Fibroblast of skin of right quadriceps (primary cell): ENCODE measurements around the gene HDAC4.
"Not testable (repeated sequence)": the region's sequence is repeated elsewhere in the genome, so short reads cannot be mapped to it uniquely, and the experiment has no call there.

Experiments
- DNase-seq: peaks from one replicate; pipeline ENCODE4 v3.0.0-alpha.2; 2013

The HDAC4 gene

DNA sequence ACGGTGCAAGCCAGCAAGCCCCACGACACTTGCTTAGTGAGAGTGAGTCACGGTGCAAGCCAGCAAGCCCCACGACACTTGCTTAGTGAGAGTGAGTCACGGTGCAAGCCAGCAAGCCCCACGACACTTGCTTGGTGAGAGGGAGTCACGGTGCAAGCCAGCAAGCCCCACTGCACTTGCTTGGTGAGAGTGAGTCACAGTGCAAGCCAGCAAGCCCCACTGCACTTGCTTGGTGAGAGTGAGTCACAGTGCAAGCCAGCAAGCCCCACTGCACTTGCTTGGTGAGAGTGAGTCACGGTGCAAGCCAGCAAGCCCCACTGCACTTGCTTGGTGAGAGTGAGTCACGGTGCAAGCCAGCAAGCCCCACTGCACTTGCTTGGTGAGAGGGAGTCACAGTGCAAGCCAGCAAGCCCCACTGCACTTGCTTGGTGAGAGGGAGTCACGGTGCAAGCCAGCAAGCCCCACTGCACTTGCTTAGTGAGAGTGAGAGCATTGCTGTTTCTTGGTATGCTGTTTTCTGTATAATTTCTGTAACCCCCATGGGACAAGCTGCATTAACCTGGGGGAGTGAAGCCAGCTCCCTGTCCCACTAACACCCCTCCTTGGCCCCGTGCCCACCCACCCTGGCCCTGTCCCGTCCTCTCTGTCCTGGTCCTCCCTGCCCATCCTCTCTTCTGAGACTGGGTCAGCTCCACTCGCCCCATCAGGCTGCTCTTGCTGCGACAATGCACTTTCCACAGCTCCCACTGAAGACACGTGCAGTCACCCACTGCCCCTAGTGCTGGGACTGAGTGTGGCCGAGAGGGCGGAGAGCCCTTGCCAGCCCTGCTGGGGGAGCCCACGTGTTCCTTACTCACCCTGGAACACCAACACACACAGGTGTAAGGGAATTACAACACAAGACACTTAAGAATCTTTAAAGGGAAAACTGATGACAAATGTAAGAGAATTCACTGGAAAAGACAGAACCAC lies 331.2 kb downstream of the HDAC4 start:
- not testable (repeated sequence) for DNase-seq

- no peak for DNase-seq
Observed at GRCh38 chr2:239068411-239068810, 332.4 kb downstream of the HDAC4 start.

DNA sequence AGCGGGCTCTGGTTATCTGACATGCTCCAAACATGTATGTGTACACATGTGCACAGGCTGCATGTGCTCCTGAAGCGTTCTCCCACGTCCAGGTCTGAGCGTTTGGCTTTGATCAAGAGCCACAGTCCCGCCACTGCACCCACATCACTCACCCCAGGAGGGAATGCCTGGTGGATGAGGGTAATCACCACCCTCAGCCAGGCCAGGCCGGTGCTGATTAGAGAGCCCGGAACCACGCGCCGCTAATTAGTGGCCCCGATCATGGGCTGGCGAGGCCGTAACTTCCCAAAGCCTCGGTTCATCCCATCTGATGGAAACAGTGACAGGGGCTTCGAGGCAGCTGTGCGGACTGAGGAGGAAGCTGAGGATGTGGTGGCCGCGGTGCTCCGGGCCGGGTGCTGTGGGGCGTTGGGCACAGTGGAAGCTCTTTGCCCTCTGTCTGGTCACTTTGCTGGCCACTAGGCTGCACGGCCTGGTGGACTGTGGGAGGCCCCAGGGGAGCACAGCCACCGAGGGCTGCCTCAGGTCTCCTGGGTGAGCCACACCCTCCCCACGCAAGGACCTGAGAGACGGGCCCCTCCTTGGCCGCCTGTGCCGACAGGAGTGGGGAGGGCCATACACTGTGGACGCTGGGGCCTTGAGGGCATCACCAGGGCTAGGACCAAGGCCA lies 333.5 kb downstream of the HDAC4 start:
- no peak for DNase-seq

- DNase-seq, result no peak
Observed at GRCh38 chr2:239066597-239066996, 334.2 kb downstream of the HDAC4 start.

DNA sequence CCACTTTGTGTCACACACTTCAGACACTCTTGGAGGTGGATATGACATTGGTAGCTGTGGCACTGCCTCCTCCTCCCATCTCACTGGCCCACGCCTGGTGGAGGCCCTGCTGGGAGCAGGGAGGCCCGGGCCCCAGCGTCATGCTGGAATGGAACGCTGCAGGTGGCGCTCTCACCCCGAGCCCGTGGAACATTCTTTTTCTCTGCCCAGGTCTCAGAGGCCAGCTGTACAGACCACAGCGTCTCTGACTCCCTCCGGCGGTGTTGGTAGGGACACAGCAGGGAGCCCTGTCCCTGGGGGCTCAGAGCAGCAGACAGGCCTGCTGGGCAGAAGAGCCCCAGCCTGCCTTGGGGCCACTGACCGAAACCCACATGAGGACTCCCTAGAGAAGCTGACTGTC lies 334.9 kb downstream of the HDAC4 start:
- DNase-seq, result no peak

DNA sequence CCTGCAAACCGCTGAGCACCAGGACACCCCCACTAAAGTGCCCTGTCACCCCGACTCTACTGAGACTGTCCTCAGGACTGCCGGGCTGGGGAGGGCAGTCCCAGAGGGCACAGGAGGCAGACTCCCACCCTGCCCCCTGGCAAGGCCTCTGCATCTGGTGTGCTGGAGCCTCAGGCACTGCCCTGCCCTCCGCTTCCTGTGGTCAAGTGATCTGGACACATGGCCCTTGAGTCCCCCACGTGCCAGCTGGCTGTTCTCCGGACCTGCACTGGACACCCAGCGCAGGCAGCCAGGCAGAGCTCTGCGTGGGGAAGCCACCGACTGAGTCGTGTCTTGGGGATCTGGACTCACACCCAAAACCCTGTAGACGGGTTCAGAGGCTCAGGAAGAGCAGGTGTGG lies 335.3 kb downstream of the HDAC4 start:
- DNase-seq, result no peak

DNA sequence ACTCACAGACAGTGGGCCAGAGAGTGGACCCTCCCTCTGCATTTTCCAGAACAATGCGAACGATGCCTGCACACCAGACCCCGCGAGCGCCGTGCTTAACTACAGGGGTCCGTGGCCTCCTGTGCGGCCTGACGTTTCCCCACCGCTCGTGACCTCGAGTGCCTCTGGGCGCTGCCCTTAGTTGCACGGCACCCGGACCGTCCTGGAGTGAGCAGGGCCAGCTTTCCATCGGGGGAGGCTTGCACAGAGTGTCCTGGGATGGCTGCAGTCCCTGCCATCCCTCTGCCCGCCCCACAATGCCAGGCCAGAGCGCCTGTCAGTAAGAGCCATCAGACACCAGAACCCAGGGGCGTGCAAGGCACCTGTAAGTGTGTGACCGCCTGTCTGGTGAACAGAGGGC lies 335.9 kb downstream of the HDAC4 start:
- no peak for DNase-seq

GRCh38 chr2:239064253-239064652 lies 336.6 kb downstream of the HDAC4 start:
- no peak for DNase-seq

DNA sequence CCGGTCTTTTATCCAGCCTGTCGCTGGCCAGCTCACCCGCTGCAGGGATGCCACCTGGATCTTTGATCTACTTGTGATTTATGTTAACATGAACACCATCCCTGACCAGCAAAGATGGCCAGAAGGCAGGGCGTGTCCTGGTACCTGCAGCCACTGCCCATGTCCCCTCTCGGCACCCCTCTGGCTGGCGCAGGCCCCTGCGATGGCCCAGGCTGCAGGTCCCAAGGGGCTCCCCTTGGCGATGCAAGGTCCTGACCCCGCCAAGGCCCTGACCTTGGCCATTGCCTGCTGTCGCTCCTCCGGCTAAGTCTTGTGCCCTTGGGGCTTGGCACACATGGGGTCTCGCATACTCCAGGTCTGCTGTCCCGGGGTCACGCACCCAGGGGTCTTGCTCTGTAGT lies 338.1 kb downstream of the HDAC4 start:
- DNase-seq, result no peak

GRCh38 chr2:239061824-239062570 lies 338.8 kb downstream of the HDAC4 start:
- DNase-seq, result no peak

DNA sequence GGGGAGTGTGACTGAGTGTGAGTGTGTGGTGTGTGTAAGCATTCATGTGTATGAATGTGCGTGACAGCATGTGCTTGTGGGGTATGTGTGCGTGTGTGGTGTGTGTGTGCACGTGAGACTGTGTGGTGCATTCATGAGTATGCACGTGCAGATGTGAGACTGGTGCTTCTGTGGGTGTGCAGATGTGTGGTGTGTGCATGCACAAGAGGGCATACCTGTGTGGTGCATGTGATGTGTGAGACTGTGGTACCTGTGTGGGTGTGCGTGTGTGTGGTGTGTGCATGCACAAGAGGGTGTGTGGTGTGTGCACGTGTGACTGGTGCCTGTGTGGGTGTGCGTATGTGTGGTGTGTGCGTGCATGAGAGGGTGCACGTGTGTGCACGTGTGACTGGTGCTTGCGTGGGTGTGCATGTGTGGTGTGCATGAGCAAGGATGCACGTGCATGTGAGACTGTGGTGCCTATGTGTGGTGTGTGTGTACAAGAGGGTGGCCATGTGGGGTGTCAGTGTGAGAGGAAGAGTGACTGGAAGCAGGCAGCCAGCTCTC lies 339.6 kb downstream of the HDAC4 start:
- DNase-seq, result no peak

- no peak for DNase-seq
Observed at GRCh38 chr2:239060676-239061075, 340.1 kb downstream of the HDAC4 start.

DNA sequence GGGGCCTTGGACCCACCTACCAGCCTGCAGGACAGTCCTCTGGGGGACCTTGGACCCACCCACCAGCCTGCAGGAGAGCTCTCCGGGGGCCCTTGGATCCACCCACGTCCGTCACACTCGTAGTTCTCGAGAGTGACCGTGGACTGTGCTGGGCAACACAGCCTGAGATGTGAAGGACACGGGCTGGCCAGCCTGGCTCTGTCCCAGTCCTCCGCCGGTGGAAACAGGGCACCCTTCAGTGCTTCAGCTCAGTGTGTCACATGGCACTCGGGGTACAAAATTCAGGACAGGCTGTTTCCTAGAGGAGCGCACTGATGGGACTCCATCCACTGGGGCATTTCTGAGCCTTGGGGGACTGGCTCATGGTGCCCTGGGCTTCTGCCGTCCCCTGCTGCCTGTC lies 341.0 kb downstream of the HDAC4 start:
- DNase-seq, result no peak

DNA sequence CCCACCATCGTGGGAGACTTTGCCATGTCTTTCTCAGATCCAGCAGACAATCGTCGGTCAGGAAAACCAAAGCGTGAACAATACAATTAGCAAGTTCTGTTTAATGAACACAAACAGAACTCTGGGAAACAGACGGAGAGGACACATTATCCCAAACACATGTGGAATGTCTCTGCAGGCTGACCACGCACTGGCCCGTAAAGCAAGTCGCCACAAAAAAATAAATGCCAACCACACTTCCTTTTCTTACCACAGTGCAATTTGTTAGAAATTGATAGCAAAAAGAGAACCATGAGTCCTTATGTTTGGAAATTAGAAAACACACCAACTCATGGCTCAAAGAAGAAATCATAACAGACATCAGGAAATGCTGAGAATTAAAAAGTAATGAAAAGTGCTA lies 342.1 kb downstream of the HDAC4 start:
- DNase-seq, result no peak

DNA sequence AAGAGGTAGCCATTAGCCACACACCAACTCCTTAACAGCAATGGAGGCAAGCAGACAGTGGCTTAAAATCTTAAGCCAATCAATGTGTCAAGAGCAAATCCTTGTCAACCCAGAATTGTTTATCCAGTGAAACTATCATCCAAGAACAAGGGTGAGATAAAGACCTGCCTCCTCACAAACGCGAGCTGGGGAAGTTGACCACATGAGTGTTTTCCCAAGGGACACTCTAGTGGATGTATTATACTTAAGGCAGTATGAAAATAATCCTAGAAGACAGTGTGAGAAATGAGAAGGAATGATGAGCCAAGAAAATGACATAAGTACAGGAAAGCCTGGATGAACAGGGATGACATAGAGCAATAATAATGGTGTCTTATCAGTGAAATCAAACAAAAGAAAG lies 343.3 kb downstream of the HDAC4 start:
- peak; percentile 18 for DNase-seq

GRCh38 chr2:239056611-239057010 lies 344.2 kb downstream of the HDAC4 start:
- DNase-seq, result no peak

DNA sequence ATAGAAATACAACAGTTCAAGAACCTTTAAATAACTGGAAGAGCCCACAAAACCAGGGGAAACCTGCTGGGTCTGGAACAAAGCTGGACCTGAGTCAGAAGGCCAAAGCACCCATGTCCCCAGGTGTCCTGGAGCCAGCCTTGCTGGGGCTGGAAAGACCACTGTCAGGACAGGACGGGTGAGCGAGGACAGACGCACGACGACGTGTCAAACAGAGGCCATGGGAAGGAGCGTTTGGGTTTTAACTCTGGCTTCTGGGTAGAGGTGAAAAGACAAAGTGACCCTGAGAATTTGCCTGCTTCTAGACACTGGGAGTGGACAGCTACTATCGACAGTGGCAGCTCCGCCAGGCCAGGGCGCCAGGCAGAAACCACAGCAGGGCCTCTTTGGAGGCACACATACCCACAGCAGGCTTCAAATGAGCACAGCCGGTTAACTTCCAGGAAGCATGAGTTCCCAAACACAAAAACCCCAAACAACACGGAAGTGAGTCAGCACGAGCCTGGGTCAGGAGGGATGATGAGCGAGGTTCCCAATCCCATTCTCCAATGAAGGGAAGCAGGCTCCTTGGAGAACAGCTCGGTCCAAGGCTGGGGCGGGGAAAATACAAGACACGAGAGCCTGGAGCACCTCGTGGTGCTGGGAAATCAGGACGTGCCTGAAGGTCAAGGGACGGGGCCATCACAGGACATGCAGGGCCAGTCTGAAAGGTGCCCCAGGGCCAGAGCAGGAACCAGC lies 344.9 kb downstream of the HDAC4 start:
- DNase-seq, result no peak

GRCh38 chr2:239054921-239055320 lies 345.9 kb downstream of the HDAC4 start:
- DNase-seq, result no peak

DNA sequence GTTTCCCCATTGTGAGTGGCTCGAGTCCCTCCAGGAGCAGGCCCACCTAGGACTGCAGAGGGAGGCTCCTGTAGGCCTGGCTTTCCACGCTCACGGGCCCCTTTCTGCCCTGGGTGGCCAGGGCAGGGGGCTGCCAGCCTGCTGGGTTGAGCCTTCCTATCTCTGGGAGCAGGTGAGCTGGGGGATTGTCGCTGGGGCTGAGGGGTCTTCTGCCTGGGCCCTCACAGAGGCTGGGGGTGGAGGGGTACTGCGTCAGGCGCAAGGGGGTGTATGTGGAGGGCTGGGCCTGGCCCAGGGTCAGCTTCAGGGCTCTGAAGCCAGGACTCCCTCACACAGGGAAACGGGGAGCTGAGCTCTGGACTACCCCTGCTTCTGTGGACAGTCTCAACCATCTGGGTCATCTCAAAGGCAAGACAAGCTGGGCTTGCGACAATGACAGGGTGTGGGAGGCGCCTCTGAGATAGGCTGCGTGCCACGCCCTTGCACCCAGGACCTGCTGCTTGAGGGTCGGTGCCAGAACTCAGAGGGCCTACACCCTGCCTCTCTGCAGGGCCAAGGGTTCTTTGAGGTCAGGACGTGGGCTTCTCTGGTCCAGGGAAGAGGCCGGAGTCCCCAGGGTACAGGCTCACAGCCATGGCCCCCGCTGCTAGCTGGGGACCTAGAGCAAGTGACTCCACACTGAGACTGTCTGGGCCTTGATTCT lies 346.9 kb downstream of the HDAC4 start:
- DNase-seq, result no peak

DNA sequence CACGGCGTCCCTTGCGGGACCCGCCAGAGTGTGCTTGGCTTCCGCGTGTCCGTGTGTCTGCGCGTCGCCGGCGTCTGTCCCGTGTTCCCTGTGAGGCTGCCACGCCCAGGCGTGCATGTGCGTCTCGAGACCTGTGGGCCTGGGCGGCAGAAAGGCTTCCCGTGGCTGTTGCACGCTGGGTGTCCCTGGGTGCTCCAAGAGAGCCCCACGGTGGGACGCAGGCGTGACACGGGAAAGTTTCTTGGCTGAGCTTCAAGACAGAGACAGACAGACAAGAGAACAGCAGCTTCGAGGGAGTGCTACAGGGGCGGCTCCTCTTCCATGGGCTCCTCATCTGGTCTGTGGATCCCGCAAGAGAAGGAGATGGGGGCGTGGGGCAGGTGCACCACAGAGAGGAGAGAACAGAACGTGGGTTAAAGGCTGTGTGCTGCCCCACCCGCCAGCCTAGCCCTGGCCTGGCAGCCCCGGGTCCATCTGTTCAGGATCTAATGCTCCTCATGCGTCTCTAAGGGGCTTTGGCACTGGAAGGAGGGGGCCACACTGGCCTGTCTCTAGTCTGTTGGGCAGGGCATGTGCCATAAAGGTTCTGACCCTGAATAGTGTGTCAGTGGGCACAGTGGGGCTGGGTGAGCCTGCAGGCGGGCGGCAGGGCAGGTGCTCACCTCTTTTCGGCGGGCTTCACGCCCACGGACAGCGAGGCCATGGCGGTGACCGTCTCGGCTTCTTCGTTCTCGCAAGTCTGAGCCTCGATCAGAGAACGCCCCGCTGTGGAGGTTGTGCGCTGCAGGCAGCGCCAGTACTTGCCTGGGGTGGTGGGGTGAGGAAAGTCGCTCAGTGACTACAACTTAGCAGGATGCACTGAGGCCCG lies 347.8 kb downstream of the HDAC4 start:
- no peak for DNase-seq
